ENCODE measurements around the gene RPL10.

DNA sequence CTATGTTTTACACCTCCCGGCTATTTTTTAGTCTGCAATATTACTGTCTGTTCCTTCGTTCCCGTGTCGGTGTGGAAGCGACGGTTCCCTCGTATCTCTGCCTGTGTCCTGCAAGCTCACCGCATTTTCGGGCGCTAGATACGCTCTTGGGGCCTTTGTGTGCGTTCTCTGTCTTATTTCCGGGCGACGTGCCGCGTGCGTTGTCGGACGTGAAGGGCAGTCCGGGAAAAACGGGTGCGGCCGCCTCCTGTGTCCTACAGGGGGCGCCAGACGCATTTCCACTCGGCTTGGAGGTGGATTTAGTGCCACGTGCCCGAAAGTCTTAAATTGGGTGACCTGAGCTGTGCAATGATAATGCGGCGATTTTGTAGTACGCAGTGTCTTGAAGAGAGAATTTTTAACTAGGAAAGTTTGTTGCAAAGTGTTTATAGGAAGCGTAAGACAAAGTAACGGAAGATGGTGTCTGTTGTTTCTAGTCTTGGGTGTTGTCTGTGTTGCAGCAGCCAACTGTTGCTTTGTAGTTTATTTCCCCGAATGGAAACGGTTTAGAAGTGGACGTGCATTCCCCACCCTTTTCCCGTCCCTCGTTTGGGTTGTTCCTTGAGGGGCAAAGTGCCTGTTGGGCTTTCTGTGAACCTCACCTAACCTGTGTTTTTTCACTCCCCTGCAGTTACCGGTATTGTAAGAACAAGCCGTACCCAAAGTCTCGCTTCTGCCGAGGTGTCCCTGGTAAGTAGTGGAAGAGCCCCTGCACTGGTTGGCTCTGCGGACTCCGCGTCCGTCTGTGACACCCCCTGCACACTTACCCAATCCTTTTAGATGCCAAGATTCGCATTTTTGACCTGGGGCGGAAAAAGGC is 720 bp downstream of the RPL10 start:
- TF ChIP-seq, protein P1, sequence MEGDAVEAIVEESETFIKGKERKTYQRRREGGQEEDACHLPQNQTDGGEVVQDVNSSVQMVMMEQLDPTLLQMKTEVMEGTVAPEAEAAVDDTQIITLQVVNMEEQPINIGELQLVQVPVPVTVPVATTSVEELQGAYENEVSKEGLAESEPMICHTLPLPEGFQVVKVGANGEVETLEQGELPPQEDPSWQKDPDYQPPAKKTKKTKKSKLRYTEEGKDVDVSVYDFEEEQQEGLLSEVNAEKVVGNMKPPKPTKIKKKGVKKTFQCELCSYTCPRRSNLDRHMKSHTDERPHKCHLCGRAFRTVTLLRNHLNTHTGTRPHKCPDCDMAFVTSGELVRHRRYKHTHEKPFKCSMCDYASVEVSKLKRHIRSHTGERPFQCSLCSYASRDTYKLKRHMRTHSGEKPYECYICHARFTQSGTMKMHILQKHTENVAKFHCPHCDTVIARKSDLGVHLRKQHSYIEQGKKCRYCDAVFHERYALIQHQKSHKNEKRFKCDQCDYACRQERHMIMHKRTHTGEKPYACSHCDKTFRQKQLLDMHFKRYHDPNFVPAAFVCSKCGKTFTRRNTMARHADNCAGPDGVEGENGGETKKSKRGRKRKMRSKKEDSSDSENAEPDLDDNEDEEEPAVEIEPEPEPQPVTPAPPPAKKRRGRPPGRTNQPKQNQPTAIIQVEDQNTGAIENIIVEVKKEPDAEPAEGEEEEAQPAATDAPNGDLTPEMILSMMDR (IDR thresholded peaks at IDR 0.05; ENCODE audit: low read depth, low read length), result peak; percentile 72
- no peak for TF ChIP-seq EZH2phosphoT487 (IDR thresholded peaks at IDR 0.05; ENCODE audit: low read depth)
